Fibroblast of skin of right quadriceps (primary cell): ENCODE results near the gene SPOCD1.
"Not testable (repeated sequence)": the region's sequence is repeated elsewhere in the genome, so short reads cannot be mapped to it uniquely, and the experiment has no call there.

Experiments
- DNase-seq: peaks from one replicate; pipeline ENCODE4 v3.0.0-alpha.2; 2013

The SPOCD1 gene

GRCh38 chr1:31828926-31829690 lies 13.3 kb upstream of the SPOCD1 start:
- DNase-seq: no peak

DNA sequence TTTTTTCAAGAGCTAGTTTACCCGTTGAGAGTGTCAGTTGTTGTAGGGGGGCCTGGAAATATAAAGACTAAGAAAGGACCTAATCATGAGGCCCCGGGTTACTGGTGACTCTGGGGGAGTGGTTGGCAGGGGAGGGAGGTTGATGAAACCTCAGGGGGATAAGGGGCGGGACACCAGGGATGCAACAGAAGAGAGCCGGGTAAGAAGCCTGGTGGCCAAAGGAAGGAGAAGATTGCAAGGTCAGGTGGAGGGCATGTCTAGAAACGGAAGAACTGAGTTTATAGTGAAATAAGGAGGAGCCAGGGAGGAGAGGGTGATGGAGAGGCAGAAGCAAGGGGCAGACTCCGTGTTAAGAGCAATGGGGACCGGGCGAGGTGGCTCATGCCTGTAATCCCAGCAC lies 12.5 kb upstream of the SPOCD1 start:
- DNase-seq: no peak

DNA sequence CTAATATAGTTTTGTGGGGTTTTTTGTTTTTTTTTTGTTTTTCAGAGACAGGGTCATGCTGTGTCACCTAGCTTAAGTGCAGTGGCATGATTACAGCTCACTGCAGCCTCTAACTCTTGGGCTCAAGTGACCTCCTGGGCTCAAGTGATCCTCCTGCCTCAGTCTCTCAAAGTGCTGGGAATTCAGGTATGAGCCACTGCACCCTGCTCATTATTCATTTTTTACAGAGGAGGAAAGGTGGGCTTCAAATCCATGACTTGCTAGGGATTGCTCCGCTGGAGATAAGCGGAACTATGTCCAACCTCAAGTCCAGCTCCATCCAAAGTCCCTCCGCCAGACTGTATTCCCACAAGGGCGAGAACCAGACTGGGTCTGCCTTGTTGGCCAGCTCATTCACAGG lies 8.0 kb upstream of the SPOCD1 start:
- DNase-seq: no peak

DNA sequence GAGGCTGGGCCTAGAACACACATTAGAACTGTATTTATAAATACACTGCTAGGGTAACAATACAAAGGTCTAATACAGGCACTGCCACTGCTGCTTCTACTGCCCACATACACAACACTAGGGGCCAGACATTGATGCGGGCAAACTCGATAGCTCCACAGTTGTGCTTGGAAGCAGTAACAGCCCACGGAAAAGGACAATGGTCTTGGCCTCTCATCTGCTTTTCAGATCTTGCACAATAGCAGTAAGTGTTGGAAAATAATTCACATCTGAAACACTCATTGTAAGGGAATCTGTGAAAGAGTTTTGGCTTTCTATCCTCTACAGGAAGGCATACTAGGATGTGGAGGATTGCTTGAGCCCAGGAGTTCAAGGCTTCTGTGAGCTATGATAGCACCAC lies 6.9 kb upstream of the SPOCD1 start:
- no peak for DNase-seq

- DNase-seq: not testable (repeated sequence)
Observed at GRCh38 chr1:31820196-31820595, 4.4 kb upstream of the SPOCD1 start.

- DNase-seq: no peak
Observed at GRCh38 chr1:31818206-31818605, 2.4 kb upstream of the SPOCD1 start.

DNA sequence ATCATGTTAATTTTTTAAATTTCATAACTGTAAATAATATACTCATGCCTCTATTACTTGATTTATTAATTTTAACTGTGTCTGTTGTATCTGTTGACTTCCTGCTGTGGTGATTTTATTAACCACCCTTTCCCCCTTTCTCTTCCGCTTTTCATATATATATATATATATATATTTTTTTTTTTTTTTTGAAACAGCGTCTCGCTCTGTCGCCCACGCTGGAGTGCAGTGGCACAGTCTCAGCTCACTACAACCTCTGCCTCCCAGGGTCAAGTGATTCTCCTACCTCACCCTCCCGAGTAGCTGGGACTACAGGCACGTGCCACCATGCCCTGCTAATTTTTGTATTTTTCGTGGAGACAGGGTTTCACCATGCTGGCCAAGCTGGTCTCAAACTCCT lies 1.1 kb upstream of the SPOCD1 start:
- DNase-seq: not testable (repeated sequence)

DNA sequence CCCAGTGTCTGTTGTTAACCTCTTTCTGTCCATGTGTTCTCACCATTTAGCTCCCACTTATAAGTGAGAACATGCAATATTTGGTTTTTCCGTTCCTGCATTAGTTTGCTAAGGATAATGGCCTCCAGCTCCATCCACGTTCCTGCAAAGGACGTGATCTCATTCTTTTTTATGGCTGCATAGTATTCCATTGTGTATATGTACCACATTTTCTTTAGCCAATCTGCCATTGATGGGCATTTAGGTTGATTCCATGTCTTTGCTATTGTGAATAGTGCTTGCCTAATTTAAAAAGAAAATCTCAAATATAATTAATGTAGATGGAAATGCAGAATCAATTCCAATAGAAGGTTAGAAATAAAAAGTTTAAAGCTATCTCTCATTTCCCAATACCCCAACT lies 679 bp upstream of the SPOCD1 start:
- DNase-seq: not testable (repeated sequence)

DNA sequence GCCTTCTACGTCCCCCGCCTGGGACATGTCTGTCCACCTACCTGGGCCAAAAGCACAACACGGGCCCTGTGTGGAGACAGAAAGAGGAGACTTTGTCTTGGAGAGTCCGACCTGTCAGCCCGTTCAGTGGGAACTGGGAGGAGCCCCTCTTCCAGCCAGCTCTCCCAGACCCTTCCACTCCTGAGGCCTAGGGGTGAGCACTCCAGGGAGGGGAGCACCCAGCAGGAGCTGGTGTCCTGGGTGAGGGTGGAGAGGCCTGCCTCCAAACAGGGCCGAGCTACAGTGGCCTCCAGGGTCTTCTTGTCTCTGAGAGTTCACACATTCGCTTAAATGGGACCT lies 546 bp downstream of the SPOCD1 start:
- no peak for DNase-seq

GRCh38 chr1:31814631-31815306 lies 1.1 kb downstream of the SPOCD1 start:
- no peak for DNase-seq

GRCh38 chr1:31814041-31814511 lies 1.7 kb downstream of the SPOCD1 start:
- DNase-seq: no peak

DNA sequence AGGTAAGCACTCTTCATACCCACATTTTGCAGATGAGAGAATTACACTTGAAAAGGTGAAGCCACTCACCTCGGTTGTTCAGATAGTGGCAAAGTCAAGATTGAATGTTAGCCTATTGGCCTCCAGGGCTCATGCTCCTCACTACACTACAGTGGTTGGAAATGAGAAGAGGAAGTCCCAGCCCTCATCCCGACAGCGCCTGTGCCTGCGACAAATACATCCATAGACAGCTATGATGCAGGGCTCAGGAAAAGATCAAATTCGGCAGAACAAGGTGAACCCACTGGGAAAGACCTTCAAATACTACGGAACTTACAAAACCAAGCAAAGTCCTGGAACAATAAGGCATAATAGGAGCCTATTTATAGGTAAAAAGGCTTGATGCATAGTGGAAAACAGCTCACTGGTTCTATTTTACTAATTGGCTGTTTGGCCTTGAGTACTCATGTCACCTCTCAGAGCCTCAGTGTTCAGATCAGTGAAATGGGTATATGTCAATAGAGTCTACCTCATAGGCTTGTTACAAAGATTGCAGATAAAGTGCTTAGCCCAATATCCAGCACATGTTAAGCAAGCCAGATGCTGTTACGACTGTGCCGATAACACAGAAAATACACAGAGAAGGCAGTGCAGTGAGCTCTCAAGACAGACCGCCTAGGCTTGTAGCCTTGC lies 3.5 kb downstream of the SPOCD1 start:
- no peak for DNase-seq

DNA sequence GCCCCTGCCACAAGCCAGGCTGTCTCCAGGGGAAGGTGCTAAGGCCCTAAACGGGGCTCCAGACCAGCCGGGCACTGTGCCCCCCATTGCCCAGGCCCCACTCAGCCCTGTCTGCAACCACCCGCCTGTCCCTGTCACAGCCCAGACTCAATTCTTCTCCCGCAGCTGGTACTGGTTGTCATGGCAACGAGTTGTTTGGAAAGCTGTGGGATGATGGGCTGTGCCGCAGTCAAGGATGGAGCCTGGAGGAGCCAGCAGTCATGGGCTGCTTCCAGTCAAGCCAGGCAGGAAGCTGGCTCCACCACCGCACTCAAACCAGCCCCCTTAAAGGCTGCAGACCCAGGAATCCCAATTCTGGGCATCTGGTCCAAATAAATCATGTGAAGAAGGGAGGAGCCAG lies 4.2 kb downstream of the SPOCD1 start:
- DNase-seq: peak; percentile 76

GRCh38 chr1:31809698-31810097 lies 6.1 kb downstream of the SPOCD1 start:
- no peak for DNase-seq

DNA sequence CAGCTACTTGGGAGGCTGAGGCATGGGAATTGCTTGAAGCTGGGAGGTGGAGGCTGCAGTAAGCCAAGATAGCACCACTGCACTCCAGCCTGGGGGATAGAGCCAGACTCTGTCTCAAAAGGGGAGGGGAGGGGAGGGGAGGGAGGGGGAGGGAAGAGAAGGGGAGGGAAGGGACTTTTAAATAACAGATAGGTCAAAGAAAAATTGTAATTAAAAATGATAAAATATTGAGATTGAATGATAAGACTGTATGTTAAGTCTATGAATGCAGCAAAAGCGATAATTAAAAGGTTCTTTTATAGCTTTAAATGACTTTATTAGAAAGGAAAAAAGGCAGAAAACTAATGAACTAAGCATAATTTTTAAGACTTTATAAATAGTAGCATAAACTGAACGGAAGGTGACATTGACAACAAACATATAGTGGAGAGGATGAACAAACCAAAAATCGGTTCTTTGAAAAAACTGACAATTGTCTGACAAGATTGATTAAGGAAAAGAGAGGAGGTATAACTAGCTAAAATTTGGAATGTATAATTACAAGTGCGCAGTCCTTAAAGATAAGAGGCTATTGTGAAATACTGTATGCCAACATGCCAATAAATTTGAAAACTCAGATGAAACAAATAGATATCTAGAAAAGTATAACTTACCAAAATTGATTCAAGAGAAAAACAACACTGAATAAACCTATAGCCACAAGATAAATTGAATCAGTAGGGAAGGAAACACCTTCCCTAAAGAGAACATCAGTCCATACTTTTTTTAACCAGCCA lies 8.4 kb downstream of the SPOCD1 start:
- DNase-seq: no peak

- no peak for DNase-seq
Observed at GRCh38 chr1:31805318-31805717, 10.5 kb downstream of the SPOCD1 start.

DNA sequence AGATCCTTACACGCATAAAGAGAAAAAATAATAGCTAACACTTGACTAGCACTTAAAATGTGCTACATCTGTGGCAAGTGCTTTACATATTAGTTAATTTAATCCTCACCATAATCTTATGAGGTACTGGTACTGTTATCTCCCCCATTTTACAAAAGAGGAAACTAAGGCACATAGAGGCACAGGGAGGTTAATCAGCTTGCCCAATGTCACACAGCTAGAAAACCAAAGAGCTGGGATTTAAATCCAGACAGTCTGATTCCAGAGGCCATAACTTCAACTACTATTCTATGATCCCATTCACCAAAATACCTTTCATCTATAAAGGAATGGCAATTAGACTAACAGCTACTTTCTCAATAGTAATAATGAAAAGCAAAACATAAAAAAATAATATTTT lies 11.7 kb downstream of the SPOCD1 start:
- DNase-seq: no peak

GRCh38 chr1:31803610-31804009 lies 12.2 kb downstream of the SPOCD1 start:
- no peak for DNase-seq

DNA sequence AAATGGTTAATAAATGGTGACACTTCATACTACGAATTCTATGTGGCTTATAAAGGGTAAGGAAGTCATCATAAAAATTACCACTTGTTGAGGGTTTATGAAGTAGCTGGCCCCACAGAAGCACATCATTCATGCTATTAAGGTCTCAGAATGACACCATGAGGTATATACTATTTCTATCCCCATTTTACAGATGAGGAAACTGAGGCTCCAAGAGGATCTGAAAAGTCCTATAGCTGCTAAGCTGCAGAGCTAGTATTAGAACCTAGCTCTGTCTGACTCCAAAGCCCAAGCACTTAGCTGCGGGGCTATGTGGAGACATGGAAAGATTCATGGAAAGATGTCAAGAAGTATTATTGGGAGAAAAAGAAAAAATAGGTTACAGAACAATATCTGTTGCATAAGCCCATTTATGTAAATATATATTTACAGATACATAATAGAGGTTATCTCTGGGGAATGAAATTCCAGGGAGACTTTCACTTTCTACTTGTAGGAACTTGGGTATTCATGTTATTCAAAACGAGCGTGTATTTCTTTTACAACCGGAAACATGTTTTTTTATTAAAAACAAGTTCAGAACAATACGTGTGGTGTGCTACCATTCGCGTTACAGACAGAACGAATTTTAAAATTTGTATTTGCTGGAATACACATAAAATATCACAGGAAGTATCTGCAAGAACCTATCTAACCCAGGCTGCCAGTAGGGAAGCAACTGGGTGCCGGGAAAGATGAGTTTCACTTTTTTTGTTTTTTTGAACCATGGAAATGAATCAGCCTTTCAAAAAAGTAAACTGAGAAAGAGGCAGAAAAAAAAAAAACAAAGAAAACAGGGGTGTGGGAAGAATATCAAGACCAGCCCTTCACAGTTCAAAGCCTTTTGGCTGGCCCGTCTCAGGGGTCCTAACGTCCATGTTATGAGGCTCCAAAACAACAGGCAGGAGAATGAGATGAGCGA lies 13.4 kb downstream of the SPOCD1 start:
- DNase-seq: no peak

DNA sequence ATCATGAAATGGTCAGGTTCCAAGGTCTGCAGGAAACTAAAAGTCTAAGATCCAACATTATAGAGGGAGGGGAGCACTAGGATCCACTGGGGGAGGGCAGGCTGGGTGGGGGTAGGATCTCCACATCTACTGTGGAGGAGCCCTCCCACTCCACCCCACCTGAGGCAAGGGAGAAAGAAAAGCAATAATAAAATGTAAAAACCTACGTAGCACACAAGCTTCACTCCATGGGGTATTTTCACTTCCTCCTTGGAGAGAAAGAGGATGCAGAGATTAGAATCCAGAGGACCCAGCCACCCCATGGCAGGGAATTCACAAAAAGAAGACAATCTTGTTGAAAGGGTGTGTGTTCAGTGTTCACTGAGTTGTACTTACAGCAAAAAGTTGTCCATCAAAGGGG lies 14.4 kb downstream of the SPOCD1 start:
- no peak for DNase-seq

DNA sequence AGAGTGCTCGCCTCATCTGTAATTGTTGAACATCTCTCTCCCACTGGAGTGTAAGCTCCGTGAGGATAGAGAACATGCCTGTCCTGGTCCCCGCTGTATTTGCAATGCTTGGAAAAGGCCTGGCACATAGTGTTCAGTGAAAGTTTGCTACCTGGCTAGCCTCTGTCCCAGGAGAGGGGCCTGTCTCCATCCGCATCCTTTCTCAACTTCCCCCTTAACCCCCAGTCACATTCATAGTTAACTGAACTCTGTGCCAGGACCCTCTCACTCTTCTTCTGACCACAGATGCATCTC lies 15.2 kb downstream of the SPOCD1 start:
- DNase-seq: no peak
